WTC11 (cell line): ENCODE data around the gene TRMU. TPM values are rescaled to one million over a fixed set of nuclear protein-coding genes. Genes with fewer than 3 reads are reported as not detected.

Experiments
- ATAC-seq: fragments of 200-7000 bp; cut with Tn5 transposase; 2 replicates; pipeline ENCODE4 v1.10.0; 2021; ENCODE audit warnings: mild to moderate bottlenecking, moderate library complexity
- CTCF ChIA-PET: fragments of 300-600 bp; sonication (Branson Sonifier 250); formaldehyde crosslinking; loops from one replicate; lab custom pipeline; 2021; ENCODE audit warnings: antibody characterized with exemption; lab: Charles Lee
- POLR2A ChIA-PET: fragments of 350-600 bp; sonication (Branson Sonifier 250); formaldehyde crosslinking; loops from one replicate; lab custom pipeline; 2021; ENCODE audit warnings: antibody characterized with exemption; lab: Charles Lee
- DNase-seq: peaks from one replicate; pipeline ENCODE4 v3.0.0; 2021; ENCODE audit warnings: low spot score
- H3K27ac Mint-ChIP-seq: 2 replicates; pipeline ENCODE4 v1.8.0; 2021; ENCODE audit warnings: mixed read lengths
- H3K27me3 Mint-ChIP-seq: 2 replicates; pipeline ENCODE4 v1.8.0; 2021; ENCODE audit warnings: low read depth, mild to moderate bottlenecking, moderate library complexity, mixed read lengths
- H3K36me3 Mint-ChIP-seq: 2 replicates; pipeline ENCODE4 v1.8.0; 2021; ENCODE audit warnings: mixed read lengths
- H3K4me1 Mint-ChIP-seq: 2 replicates; pipeline ENCODE4 v1.8.0; 2022; ENCODE audit warnings: mixed read lengths
- H3K4me3 Mint-ChIP-seq: 2 replicates; pipeline ENCODE4 v1.8.0; 2021; ENCODE audit warnings: mild to moderate bottlenecking, moderate library complexity, mixed read lengths
- H3K9me3 Mint-ChIP-seq: 2 replicates; pipeline ENCODE4 v1.8.0; 2021; ENCODE audit warnings: mixed read lengths
- ESRRA ChIP-seq: sonication (generic); formaldehyde crosslinking; IDR thresholded peaks from 2 replicates; pipeline ENCODE4 v1.8.1; 2022; ENCODE audit warnings: mild to moderate bottlenecking, missing genetic modification reagents, borderline replicate concordance
- ETV6 ChIP-seq: sonication (generic); formaldehyde crosslinking; IDR thresholded peaks from 2 replicates; pipeline ENCODE4 v1.8.1; 2022; ENCODE audit warnings: mild to moderate bottlenecking, missing genetic modification reagents
- FOXK1 ChIP-seq: sonication (generic); formaldehyde crosslinking; IDR thresholded peaks from 2 replicates; pipeline ENCODE4 v1.8.0; 2022; ENCODE audit warnings: mild to moderate bottlenecking, moderate library complexity, missing genetic modification reagents
- HMGA2 ChIP-seq: fragments of 250-450 bp; sonication (Bioruptor Pico); IDR thresholded peaks from 2 replicates; pipeline ENCODE4 v1.4.0; 2021; ENCODE audit warnings: mild to moderate bottlenecking, moderate library complexity
- NR1H2 ChIP-seq: sonication (generic); formaldehyde crosslinking; IDR thresholded peaks from 2 replicates; pipeline ENCODE4 v1.9.0; 2021; ENCODE audit warnings: mild to moderate bottlenecking, moderate library complexity, missing genetic modification reagents
- RORB ChIP-seq: fragments of 250-450 bp; sonication (Bioruptor Pico); IDR thresholded peaks from 2 replicates; pipeline ENCODE4 v1.9.0; 2021; ENCODE audit warnings: mild to moderate bottlenecking
- ZBTB21 ChIP-seq: sonication (generic); formaldehyde crosslinking; IDR thresholded peaks from 2 replicates; pipeline ENCODE4 v1.8.1; 2023; ENCODE audit warnings: mild to moderate bottlenecking, missing genetic modification reagents, borderline replicate concordance
- ZNF138 ChIP-seq: sonication (generic); formaldehyde crosslinking; conservative IDR thresholded peaks from 2 replicates; pipeline ENCODE4 v1.8.1; 2022; ENCODE audit warnings: mild to moderate bottlenecking, moderate library complexity, missing genetic modification reagents
- ZNF671 ChIP-seq: fragments of 250-450 bp; sonication (Bioruptor Pico); IDR thresholded peaks from 2 replicates; pipeline ENCODE4 v1.8.0; 2021; ENCODE audit warnings: mild to moderate bottlenecking
- total RNA-seq: library from RNA; stranded (reverse); gene quantifications from 3 replicates; pipeline ENCODE4 v1.2.3, GENCODE V29; 2021
- TF ChIP-seq, protein P1 (sequence below): sonication (generic); formaldehyde crosslinking; IDR thresholded peaks from 2 replicates; pipeline ENCODE4 v1.8.0; 2023; ENCODE audit warnings: missing genetic modification reagents, mild to moderate bottlenecking, borderline replicate concordance
- TF ChIP-seq, protein P2 (sequence below): sonication (generic); formaldehyde crosslinking; IDR thresholded peaks from 2 replicates; pipeline ENCODE4 v1.8.0; 2022; ENCODE audit warnings: mild to moderate bottlenecking, missing genetic modification reagents
- TF ChIP-seq, protein P3 (sequence below): sonication (generic); formaldehyde crosslinking; IDR thresholded peaks from 2 replicates; pipeline ENCODE4 v1.8.1; 2022; ENCODE audit warnings: low read depth, missing genetic modification reagents, borderline replicate concordance
- TF ChIP-seq, protein P4 (sequence below): sonication (generic); formaldehyde crosslinking; IDR thresholded peaks from 2 replicates; pipeline ENCODE4 v1.8.1; 2022; ENCODE audit warnings: mild to moderate bottlenecking, moderate library complexity, missing genetic modification reagents
- TF ChIP-seq, protein P5 (sequence below): fragments of 250-450 bp; sonication (Bioruptor Pico); IDR thresholded peaks from 2 replicates; pipeline ENCODE4 v1.8.0; 2021; ENCODE audit warnings: mild to moderate bottlenecking
- TF ChIP-seq, protein P6 (sequence below): fragments of 250-450 bp; sonication (Bioruptor Pico); conservative IDR thresholded peaks from 2 replicates; pipeline ENCODE4 v1.9.0; 2021; ENCODE audit warnings: mild to moderate bottlenecking
- TF ChIP-seq, protein P7 (sequence below): sonication (generic); formaldehyde crosslinking; IDR thresholded peaks from 2 replicates; pipeline ENCODE4 v1.8.1; 2023; ENCODE audit warnings: mild to moderate bottlenecking, missing genetic modification reagents
- TF ChIP-seq, protein P8 (sequence below): sonication (generic); formaldehyde crosslinking; IDR thresholded peaks from 2 replicates; pipeline ENCODE4 v1.8.1; 2023; ENCODE audit warnings: mild to moderate bottlenecking, missing genetic modification reagents, borderline replicate concordance

TRMU gene
- total RNA-seq, 1 experiment from 2014 or later: 103 TPM

DNA sequence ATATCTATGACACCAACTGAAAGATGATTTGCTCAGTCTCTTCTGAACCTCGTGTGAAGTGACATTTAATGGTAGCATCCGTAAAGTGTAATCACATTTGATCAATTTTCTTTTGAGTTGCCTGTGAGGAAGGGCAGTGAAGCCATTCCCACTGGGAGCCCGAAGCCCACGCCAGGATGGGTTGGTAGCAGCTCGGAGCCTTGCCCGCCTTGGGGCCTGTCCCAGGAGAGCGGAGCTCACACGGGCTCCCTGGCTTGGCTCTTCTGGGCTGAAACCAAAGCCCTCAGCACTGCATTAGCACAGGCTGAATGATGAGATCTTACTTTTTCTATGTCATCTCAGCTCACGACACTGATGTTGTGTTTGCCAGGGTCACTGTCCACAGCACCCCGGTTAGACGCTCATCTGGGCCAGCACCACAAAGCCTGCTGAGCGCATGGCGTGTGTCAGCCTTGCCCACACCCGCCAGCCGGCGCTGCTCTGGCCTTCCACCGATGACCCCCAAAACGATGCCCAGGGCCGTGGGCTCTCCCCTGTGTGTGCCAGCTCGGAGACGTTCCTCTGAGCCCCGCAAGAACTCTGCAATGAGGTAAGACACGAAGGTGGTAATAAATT is 9.3 kb upstream of the TRMU start:
- no peak overlapping the region for H3K4me3 Mint-ChIP-seq
- no peaks in the 10 kb centered on the region for H3K4me1 Mint-ChIP-seq
- DNase-seq: no peak
- POLR2A ChIA-PET: no interaction called here
- TF ChIP-seq, protein P1, sequence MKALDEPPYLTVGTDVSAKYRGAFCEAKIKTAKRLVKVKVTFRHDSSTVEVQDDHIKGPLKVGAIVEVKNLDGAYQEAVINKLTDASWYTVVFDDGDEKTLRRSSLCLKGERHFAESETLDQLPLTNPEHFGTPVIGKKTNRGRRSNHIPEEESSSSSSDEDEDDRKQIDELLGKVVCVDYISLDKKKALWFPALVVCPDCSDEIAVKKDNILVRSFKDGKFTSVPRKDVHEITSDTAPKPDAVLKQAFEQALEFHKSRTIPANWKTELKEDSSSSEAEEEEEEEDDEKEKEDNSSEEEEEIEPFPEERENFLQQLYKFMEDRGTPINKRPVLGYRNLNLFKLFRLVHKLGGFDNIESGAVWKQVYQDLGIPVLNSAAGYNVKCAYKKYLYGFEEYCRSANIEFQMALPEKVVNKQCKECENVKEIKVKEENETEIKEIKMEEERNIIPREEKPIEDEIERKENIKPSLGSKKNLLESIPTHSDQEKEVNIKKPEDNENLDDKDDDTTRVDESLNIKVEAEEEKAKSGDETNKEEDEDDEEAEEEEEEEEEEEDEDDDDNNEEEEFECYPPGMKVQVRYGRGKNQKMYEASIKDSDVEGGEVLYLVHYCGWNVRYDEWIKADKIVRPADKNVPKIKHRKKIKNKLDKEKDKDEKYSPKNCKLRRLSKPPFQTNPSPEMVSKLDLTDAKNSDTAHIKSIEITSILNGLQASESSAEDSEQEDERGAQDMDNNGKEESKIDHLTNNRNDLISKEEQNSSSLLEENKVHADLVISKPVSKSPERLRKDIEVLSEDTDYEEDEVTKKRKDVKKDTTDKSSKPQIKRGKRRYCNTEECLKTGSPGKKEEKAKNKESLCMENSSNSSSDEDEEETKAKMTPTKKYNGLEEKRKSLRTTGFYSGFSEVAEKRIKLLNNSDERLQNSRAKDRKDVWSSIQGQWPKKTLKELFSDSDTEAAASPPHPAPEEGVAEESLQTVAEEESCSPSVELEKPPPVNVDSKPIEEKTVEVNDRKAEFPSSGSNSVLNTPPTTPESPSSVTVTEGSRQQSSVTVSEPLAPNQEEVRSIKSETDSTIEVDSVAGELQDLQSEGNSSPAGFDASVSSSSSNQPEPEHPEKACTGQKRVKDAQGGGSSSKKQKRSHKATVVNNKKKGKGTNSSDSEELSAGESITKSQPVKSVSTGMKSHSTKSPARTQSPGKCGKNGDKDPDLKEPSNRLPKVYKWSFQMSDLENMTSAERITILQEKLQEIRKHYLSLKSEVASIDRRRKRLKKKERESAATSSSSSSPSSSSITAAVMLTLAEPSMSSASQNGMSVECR (CRISPR knock-in tag): no peak
- no peak for TF ChIP-seq NR1H2 (CRISPR knock-in tag)
- no peak for TF ChIP-seq FOXK1 (CRISPR knock-in tag)
- no peak for TF ChIP-seq ESRRA (CRISPR knock-in tag)
- TF ChIP-seq, protein P2, sequence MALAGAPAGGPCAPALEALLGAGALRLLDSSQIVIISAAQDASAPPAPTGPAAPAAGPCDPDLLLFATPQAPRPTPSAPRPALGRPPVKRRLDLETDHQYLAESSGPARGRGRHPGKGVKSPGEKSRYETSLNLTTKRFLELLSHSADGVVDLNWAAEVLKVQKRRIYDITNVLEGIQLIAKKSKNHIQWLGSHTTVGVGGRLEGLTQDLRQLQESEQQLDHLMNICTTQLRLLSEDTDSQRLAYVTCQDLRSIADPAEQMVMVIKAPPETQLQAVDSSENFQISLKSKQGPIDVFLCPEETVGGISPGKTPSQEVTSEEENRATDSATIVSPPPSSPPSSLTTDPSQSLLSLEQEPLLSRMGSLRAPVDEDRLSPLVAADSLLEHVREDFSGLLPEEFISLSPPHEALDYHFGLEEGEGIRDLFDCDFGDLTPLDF (CRISPR knock-in tag): no peak
- no peak for TF ChIP-seq ZBTB21 (CRISPR knock-in tag)
- TF ChIP-seq ZNF671 (CRISPR knock-in tag): no peak
- TF ChIP-seq, protein P3, sequence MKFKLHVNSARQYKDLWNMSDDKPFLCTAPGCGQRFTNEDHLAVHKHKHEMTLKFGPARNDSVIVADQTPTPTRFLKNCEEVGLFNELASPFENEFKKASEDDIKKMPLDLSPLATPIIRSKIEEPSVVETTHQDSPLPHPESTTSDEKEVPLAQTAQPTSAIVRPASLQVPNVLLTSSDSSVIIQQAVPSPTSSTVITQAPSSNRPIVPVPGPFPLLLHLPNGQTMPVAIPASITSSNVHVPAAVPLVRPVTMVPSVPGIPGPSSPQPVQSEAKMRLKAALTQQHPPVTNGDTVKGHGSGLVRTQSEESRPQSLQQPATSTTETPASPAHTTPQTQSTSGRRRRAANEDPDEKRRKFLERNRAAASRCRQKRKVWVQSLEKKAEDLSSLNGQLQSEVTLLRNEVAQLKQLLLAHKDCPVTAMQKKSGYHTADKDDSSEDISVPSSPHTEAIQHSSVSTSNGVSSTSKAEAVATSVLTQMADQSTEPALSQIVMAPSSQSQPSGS (CRISPR knock-in tag): no peak
- no peak for TF ChIP-seq ZNF138
- TF ChIP-seq, protein P4, sequence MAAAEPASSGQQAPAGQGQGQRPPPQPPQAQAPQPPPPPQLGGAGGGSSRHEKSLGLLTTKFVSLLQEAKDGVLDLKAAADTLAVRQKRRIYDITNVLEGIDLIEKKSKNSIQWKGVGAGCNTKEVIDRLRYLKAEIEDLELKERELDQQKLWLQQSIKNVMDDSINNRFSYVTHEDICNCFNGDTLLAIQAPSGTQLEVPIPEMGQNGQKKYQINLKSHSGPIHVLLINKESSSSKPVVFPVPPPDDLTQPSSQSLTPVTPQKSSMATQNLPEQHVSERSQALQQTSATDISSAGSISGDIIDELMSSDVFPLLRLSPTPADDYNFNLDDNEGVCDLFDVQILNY (CRISPR knock-in tag): no peak
- TF ChIP-seq ETV6 (CRISPR knock-in tag): no peak
- TF ChIP-seq, protein P5, sequence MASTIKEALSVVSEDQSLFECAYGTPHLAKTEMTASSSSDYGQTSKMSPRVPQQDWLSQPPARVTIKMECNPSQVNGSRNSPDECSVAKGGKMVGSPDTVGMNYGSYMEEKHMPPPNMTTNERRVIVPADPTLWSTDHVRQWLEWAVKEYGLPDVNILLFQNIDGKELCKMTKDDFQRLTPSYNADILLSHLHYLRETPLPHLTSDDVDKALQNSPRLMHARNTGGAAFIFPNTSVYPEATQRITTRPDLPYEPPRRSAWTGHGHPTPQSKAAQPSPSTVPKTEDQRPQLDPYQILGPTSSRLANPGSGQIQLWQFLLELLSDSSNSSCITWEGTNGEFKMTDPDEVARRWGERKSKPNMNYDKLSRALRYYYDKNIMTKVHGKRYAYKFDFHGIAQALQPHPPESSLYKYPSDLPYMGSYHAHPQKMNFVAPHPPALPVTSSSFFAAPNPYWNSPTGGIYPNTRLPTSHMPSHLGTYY (CRISPR knock-in tag): no peak
- no peak for TF ChIP-seq RORB (CRISPR knock-in tag)
- TF ChIP-seq, protein P6, sequence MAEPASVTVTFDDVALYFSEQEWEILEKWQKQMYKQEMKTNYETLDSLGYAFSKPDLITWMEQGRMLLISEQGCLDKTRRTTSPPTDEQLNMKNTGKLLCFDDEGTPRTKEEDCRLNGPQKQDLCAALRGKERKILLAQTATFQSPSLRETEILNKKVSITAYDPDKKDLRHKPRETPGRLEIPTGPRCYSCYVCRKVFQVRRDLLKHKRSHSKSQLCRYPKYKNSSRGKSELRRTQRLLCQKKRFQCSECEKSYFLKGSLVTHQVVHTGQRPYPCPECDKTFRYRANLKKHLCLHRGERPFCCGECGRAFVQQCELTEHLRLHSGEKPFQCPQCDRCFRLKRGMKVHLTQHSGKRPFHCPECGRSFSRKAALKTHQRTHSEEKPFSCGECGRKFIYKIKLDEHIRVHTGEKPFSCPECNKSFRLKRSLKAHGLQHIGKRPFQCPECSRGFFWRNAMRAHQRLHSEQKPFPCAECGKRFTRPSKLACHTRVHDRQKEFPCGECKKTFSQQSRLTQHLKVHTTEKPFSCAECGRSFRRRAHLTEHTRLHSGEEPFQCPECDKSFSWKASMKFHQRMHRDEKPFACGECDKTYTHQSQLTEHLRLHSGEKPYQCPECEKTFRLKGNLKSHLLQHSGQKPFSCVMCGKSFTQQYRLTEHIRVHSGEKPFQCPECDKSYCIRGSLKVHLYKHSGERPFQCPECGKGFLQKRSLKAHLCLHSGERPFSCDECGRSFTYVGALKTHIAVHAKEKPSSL (CRISPR knock-in tag): no peak
- no peak for TF ChIP-seq HMGA2 (CRISPR knock-in tag)
- TF ChIP-seq, protein P7, sequence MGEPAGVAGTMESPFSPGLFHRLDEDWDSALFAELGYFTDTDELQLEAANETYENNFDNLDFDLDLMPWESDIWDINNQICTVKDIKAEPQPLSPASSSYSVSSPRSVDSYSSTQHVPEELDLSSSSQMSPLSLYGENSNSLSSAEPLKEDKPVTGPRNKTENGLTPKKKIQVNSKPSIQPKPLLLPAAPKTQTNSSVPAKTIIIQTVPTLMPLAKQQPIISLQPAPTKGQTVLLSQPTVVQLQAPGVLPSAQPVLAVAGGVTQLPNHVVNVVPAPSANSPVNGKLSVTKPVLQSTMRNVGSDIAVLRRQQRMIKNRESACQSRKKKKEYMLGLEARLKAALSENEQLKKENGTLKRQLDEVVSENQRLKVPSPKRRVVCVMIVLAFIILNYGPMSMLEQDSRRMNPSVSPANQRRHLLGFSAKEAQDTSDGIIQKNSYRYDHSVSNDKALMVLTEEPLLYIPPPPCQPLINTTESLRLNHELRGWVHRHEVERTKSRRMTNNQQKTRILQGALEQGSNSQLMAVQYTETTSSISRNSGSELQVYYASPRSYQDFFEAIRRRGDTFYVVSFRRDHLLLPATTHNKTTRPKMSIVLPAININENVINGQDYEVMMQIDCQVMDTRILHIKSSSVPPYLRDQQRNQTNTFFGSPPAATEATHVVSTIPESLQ (CRISPR knock-in tag): no peak
- TF ChIP-seq, protein P8, sequence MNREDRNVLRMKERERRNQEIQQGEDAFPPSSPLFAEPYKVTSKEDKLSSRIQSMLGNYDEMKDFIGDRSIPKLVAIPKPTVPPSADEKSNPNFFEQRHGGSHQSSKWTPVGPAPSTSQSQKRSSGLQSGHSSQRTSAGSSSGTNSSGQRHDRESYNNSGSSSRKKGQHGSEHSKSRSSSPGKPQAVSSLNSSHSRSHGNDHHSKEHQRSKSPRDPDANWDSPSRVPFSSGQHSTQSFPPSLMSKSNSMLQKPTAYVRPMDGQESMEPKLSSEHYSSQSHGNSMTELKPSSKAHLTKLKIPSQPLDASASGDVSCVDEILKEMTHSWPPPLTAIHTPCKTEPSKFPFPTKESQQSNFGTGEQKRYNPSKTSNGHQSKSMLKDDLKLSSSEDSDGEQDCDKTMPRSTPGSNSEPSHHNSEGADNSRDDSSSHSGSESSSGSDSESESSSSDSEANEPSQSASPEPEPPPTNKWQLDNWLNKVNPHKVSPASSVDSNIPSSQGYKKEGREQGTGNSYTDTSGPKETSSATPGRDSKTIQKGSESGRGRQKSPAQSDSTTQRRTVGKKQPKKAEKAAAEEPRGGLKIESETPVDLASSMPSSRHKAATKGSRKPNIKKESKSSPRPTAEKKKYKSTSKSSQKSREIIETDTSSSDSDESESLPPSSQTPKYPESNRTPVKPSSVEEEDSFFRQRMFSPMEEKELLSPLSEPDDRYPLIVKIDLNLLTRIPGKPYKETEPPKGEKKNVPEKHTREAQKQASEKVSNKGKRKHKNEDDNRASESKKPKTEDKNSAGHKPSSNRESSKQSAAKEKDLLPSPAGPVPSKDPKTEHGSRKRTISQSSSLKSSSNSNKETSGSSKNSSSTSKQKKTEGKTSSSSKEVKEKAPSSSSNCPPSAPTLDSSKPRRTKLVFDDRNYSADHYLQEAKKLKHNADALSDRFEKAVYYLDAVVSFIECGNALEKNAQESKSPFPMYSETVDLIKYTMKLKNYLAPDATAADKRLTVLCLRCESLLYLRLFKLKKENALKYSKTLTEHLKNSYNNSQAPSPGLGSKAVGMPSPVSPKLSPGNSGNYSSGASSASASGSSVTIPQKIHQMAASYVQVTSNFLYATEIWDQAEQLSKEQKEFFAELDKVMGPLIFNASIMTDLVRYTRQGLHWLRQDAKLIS: no peak
- TF ChIP-seq, all 79 proteins: peak for 0
- Mint-ChIP-seq H3K9me3 (no peaks in the 10 kb centered on the region), H3K27ac (no peak overlapping the region), H3K36me3 (peaks cover 50% of the 10 kb centered on the region), H3K27me3 (no peaks in the 10 kb centered on the region)
- CTCF ChIA-PET: interaction anchor here (1.3 kb wide), 1 partner anchor 207 kb away, joined by 3 read pairs; no protein-coding TSS in a partner anchor
- no peak for ATAC-seq
